ENCODE data around the gene RGS19. TPM values are rescaled to one million over a fixed set of nuclear protein-coding genes. Genes with fewer than 3 reads are reported as not detected.

Gene RGS19
- total RNA-seq, 1 donor from 2014 or later = 7.6 TPM

- TF ChIP-seq, protein P1, sequence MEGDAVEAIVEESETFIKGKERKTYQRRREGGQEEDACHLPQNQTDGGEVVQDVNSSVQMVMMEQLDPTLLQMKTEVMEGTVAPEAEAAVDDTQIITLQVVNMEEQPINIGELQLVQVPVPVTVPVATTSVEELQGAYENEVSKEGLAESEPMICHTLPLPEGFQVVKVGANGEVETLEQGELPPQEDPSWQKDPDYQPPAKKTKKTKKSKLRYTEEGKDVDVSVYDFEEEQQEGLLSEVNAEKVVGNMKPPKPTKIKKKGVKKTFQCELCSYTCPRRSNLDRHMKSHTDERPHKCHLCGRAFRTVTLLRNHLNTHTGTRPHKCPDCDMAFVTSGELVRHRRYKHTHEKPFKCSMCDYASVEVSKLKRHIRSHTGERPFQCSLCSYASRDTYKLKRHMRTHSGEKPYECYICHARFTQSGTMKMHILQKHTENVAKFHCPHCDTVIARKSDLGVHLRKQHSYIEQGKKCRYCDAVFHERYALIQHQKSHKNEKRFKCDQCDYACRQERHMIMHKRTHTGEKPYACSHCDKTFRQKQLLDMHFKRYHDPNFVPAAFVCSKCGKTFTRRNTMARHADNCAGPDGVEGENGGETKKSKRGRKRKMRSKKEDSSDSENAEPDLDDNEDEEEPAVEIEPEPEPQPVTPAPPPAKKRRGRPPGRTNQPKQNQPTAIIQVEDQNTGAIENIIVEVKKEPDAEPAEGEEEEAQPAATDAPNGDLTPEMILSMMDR (IDR thresholded peaks at IDR 0.05; ENCODE audit: unreplicated experiment) = no peak
- Mint-ChIP-seq H3K4me1 (ENCODE audit: low read depth) (peaks cover 8% of the 10 kb centered on the region), H3K36me3 (ENCODE audit: insufficient read depth) (no peaks in the 10 kb centered on the region), H3K9me3 (ENCODE audit: low read depth) (no peaks in the 10 kb centered on the region), H3K27ac (no peak overlapping the region), H3K27me3 (peaks cover 51% of the 10 kb centered on the region), H3K4me3 (ENCODE audit: low read depth) (peak overlapping the region; percentile 52)
- DNase-seq (ENCODE audit: low spot score, unreplicated experiment) = no peak
Observed at GRCh38 chr20:64082126-64082731, 2.9 kb upstream of the RGS19 start.

DNA sequence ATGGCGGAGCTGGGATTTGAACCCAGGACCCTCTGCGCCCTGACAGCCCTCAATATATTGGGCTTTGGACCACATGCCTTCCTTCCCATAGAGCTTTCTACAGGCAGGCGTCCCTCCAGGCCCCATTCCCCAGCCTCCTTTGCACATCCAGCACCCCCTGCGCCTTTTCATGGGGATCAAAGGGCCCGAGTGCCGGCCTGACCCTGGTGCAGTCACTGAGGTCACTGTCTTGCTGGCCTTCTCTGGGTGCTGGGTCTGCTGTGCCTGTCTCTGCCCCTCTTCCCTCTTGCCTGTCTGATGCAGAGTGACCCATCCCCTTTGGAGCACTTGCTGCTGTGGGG lies 2.3 kb upstream of the RGS19 start:
- Mint-ChIP-seq H3K27ac (no peak overlapping the region), H3K4me1 (ENCODE audit: low read depth) (peaks cover 8% of the 10 kb centered on the region), H3K4me3 (ENCODE audit: low read depth) (peak overlapping the region; percentile 52), H3K36me3 (ENCODE audit: insufficient read depth) (no peaks in the 10 kb centered on the region), H3K9me3 (ENCODE audit: low read depth) (no peaks in the 10 kb centered on the region), H3K27me3 (peaks cover 49% of the 10 kb centered on the region)
- no peak for DNase-seq (ENCODE audit: low spot score, unreplicated experiment)
- TF ChIP-seq, protein P1 (IDR thresholded peaks at IDR 0.05; ENCODE audit: unreplicated experiment) = no peak

GRCh38 chr20:64080813-64081623 lies 1.7 kb upstream of the RGS19 start:
- DNase-seq (ENCODE audit: low spot score, unreplicated experiment) = no peak
- Mint-ChIP-seq H3K4me3 (ENCODE audit: low read depth) (peak overlapping the region; percentile 75), H3K9me3 (ENCODE audit: low read depth) (no peaks in the 10 kb centered on the region), H3K4me1 (ENCODE audit: low read depth) (peaks cover 8% of the 10 kb centered on the region), H3K36me3 (ENCODE audit: insufficient read depth) (no peaks in the 10 kb centered on the region), H3K27ac (no peak overlapping the region), H3K27me3 (peaks cover 43% of the 10 kb centered on the region)
- TF ChIP-seq, protein P1 (IDR thresholded peaks at IDR 0.05; ENCODE audit: unreplicated experiment) = no peak

DNA sequence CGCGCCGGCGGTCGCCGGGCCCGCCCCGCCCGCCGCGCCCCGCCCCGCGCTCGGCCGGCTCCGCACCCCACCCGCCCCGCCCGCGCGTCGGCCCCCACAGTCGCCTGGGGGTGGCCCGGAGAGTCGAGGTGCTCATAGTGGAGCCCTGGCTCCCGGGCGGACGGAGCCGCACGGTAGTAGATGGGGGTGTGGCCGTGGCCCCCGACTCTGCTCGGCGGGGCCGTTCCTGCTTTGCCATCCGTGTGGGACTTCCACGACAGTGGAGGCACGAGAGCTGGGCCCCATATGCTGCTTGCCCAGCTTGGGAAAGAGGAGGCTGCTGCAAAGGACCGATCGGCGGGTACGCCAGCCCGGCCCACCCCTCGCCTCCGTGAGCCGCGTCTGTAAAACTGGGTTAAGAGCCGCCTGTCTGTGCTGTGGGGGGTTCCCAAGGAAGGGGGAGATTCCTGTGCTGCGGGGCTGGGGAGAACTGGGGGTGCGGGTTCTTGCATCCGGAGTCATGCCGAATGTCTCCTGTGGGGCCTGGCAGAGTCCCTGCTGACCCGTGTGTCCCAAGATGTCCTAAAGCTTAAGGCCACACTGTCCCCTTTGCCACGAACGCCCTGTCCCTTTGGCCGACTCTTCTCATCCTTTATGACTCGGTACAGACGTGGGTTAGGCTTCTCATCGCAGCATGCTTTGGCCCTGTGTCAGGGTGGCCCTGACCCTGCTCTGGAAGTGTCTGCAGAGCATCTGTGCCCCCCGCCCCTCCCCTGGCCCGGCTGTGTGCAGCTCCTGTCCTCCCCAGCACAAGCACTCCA lies 895 bp upstream of the RGS19 start, which contains the start of gene OPRL1:
Gene OPRL1, plus strand, starts transcription at position 70 of the 800 bp plus-strand sequence. CDS start 12,639 bp downstream, outside the sequence.
- Mint-ChIP-seq H3K27ac (peak within 1 kb of the TSS; percentile 41), H3K27me3 (peaks cover 35% of the 10 kb centered on the region), H3K4me1 (ENCODE audit: low read depth) (peaks cover 8% of the 10 kb centered on the region), H3K4me3 (ENCODE audit: low read depth) (peak within 1 kb of the TSS; percentile 75), H3K36me3 (ENCODE audit: insufficient read depth) (no peaks in the 10 kb centered on the region), H3K9me3 (ENCODE audit: low read depth) (no peaks in the 10 kb centered on the region)
- no peak for DNase-seq (ENCODE audit: low spot score, unreplicated experiment)
- TF ChIP-seq, protein P1 (IDR thresholded peaks at IDR 0.05; ENCODE audit: unreplicated experiment) = no peak

GRCh38 chr20:64078934-64079272 lies 415 bp downstream of the RGS19 start:
- Mint-ChIP-seq H3K9me3 (ENCODE audit: low read depth) (no peaks in the 10 kb centered on the region), H3K36me3 (ENCODE audit: insufficient read depth) (no peaks in the 10 kb centered on the region), H3K4me1 (ENCODE audit: low read depth) (peaks cover 6% of the 10 kb centered on the region), H3K27me3 (peaks cover 26% of the 10 kb centered on the region), H3K27ac (no peak overlapping the region), H3K4me3 (ENCODE audit: low read depth) (peak overlapping the region; percentile 56)
- DNase-seq (ENCODE audit: low spot score, unreplicated experiment) = no peak
- TF ChIP-seq, protein P1 (IDR thresholded peaks at IDR 0.05; ENCODE audit: unreplicated experiment) = no peak
